HepG2 (cell line): ENCODE results near the gene ATP8B2. TPM values are rescaled to one million over a fixed set of nuclear protein-coding genes. Genes with fewer than 3 reads are reported as not detected.
"Not testable (repeated sequence)": the region's sequence is repeated elsewhere in the genome, so short reads cannot be mapped to it uniquely, and the experiment has no call there.

Experiments used
- ATAC-seq: fragments of 200-7000 bp; cut with Tn5 transposase; 3 replicates; pipeline ENCODE4 v1.9.1; 2020; ENCODE audit warnings: mild to moderate bottlenecking, moderate library complexity
- BruUV-seq: library from RNA; stranded (reverse); fragments of 400-500 nt; replicated peaks from 2 replicates; lab custom pipeline; 2021; lab: Mats Ljungman, UMichigan
- CTCF ChIA-PET: fragments of 300-600 bp; formaldehyde crosslinking; extraction: SDS; loops from one replicate; lab custom pipeline; 2021; ENCODE audit warnings: low total read pairs, inconsistent platforms, low intra/inter-chr PET ratio; lab: Yijun Ruan, JAX
- POLR2A ChIA-PET: fragments of 350-600 bp; sonication (Branson Sonifier 250); formaldehyde crosslinking; loops from one replicate; lab custom pipeline; 2020; ENCODE audit warnings: antibody characterized with exemption, inconsistent platforms; lab: Yijun Ruan, JAX
- DNase-seq: peaks from one replicate; pipeline ENCODE4 v3.0.0-alpha.2; 2015; ENCODE audit warnings: low spot score
- FAIRE-seq: peaks from 3 replicates; lab custom pipeline; 2011; peaks lifted over from hg19 to GRCh38; lab: Jason Lieb, UNC
- H2AFZ ChIP-seq: one replicate; pipeline ENCODE4 v1.6.1; 2011; ENCODE audit warnings: low read length, inconsistent platforms
- H3K27ac ChIP-seq: fragments of 300-600 bp; 3 replicates; pipeline ENCODE4 v1.8.0; 2011; ENCODE audit warnings: mixed run types, mild to moderate bottlenecking, mixed read lengths, low read length, inconsistent platforms; ENCODE audit not compliant: insufficient read depth; ENCODE audit errors: extremely low read length
- H3K27me3 ChIP-seq, 2 experiments: fragments of 200-600 bp in 1 of 2; 2 replicates in 1 of 2; 3 replicates in 1 of 2; pipeline versions ENCODE4 v1.6.0 to v1.8.0; 2011; ENCODE audit warnings: low read length in 2 of 2, mild to moderate bottlenecking in 2 of 2, moderate library complexity in 2 of 2, inconsistent platforms in 1 of 2; ENCODE audit not compliant: insufficient read depth in 2 of 2, control insufficient read depth in 1 of 2
- H3K36me3 ChIP-seq, 2 experiments: fragments of 200-600 bp in 1 of 2; replicated peaks in 1 of 2; 2 replicates in 1 of 2; 3 replicates in 1 of 2; pipeline versions ENCODE4 v1.5.1 to v1.8.0; 2011; ENCODE audit warnings: low read length in 2 of 2, inconsistent platforms in 1 of 2; ENCODE audit not compliant: insufficient read depth in 2 of 2, control insufficient read depth in 1 of 2
- H3K4me1 ChIP-seq: 2 replicates; pipeline ENCODE4 v1.5.1; 2012; ENCODE audit warnings: low read length, inconsistent platforms; ENCODE audit not compliant: insufficient read depth
- H3K4me2 ChIP-seq: 2 replicates; pipeline ENCODE4 v1.6.0; 2011; ENCODE audit warnings: low read depth, low read length, inconsistent platforms
- H3K4me3 ChIP-seq, 3 experiments: fragments of 200-600 bp in 1 of 3; sonication (generic), shearing (Covaris generic) in 1 of 3; replicated peaks in 1 of 3; 2 replicates each; pipeline ENCODE4 v1.5.1; 2011 to 2016; ENCODE audit warnings: low read length in 3 of 3, inconsistent platforms in 2 of 3, low read depth in 2 of 3, mild to moderate bottlenecking in 2 of 3, control low read depth in 1 of 3, mixed read lengths in 1 of 3; ENCODE audit not compliant: insufficient read depth in 1 of 3
- H3K79me2 ChIP-seq: one replicate; pipeline ENCODE4 v1.6.1; 2011; ENCODE audit warnings: low read length, inconsistent platforms; ENCODE audit not compliant: insufficient read depth
- H3K9ac ChIP-seq: 2 replicates; pipeline ENCODE4 v1.6.0; 2011; ENCODE audit warnings: mild to moderate bottlenecking, low read depth, low read length, inconsistent platforms; ENCODE audit not compliant: insufficient read depth
- H3K9me3 ChIP-seq: 2 replicates; pipeline ENCODE4 v1.5.1; 2012; ENCODE audit warnings: mild to moderate bottlenecking, low read length
- H4K20me1 ChIP-seq: 2 replicates; pipeline ENCODE4 v1.6.0; 2011; ENCODE audit warnings: inconsistent platforms, mild to moderate bottlenecking, low read length, moderate library complexity; ENCODE audit not compliant: insufficient read depth
- HNF1A ChIP-seq, 2 experiments: sonication (generic) in 1 of 2; formaldehyde crosslinking in 1 of 2; IDR thresholded peaks; 2 replicates each; pipeline versions ENCODE4 v1.4.0 to v1.6.1; 2016 to 2020; ENCODE audit warnings: borderline replicate concordance in 1 of 2, low read depth in 1 of 2, mild to moderate bottlenecking in 1 of 2, missing genetic modification reagents in 1 of 2
- KLF15 ChIP-seq: sonication (generic); formaldehyde crosslinking; IDR thresholded peaks from 2 replicates; pipeline ENCODE4 v1.8.1; 2023; ENCODE audit warnings: borderline replicate concordance, mild to moderate bottlenecking, inconsistent platforms, missing genetic modification reagents, mixed read lengths
- KMT2B ChIP-seq: IDR thresholded peaks from 2 replicates; pipeline ENCODE4 v1.6.1; 2016; ENCODE audit warnings: missing genetic modification reagents, missing compliant biosample characterization
- ZNF12 ChIP-seq: sonication (generic); formaldehyde crosslinking; IDR thresholded peaks from 2 replicates; pipeline ENCODE4 v1.5.0; 2020; ENCODE audit warnings: missing genetic modification reagents
- ZNF766 ChIP-seq: sonication (generic); formaldehyde crosslinking; IDR thresholded peaks from 2 replicates; pipeline ENCODE4 v1.5.0; 2020; ENCODE audit warnings: missing genetic modification reagents, borderline replicate concordance
- ZSCAN31 ChIP-seq: sonication (generic); formaldehyde crosslinking; IDR thresholded peaks from 2 replicates; pipeline ENCODE4 v1.5.0; 2020; ENCODE audit warnings: low read depth, mild to moderate bottlenecking, missing genetic modification reagents
- WGBS: methylation state at CpG from one replicate; pipeline ENCODE4 v1.1.6; 2017; ENCODE audit warnings: low lambda C conversion rate; 5-methylcytosine and 5-hydroxymethylcytosine counted together
- in situ Hi-C: cut with HindIII; loops from 2 replicates; pipeline ENCODE4 v1.10.0; 2017; ENCODE audit warnings: low pct_unique_long_range_greater_than_20kb; ENCODE audit not compliant: extremely low pct_ligation_motif_present
- intact Hi-C: fragments of 100-400 bp; cut with micrococcal nuclease; formaldehyde crosslinking; loops from one replicate; pipeline ENCODE4 v1.10.0; 2022; ENCODE audit not compliant: unreplicated experiment
- polyA plus RNA-seq, 8 experiments: library from polyadenylated mRNA; depleted of rRNA in 3 of 8; stranded (reverse) in 7 of 8; unstranded in 1 of 8; fragments of >200 nt; fragmentation: Illumina TruSeq in 4 of 8; extraction: Trizol in 4 of 8; gene quantifications; 2 replicates each; pipeline versions ENCODE4 v1.2.1 to v1.2.3, GENCODE V29; 2011 to 2016; ENCODE audit warnings: low read depth in 4 of 8, missing spikeins in 1 of 8, mixed read lengths in 1 of 8; ENCODE audit not compliant: insufficient read depth in 1 of 8
- total RNA-seq, 5 experiments: library from RNA; depleted of rRNA; stranded (reverse); fragments of >200 nt; fragmentation: Illumina TruSeq; extraction: Trizol; gene quantifications; 2 replicates each; pipeline ENCODE4 v1.2.3, GENCODE V29; 2016; ENCODE audit warnings: low read depth in 1 of 5
- TF ChIP-seq, protein P1 (sequence below): sonication (generic); formaldehyde crosslinking; IDR thresholded peaks from 2 replicates; pipeline ENCODE4 v1.5.0; 2020; ENCODE audit warnings: mild to moderate bottlenecking, missing genetic modification reagents
- TF ChIP-seq, protein P2 (sequence below): sonication (generic); formaldehyde crosslinking; IDR thresholded peaks from 2 replicates; pipeline ENCODE4 v1.4.0; 2020; ENCODE audit warnings: missing genetic modification reagents, low read depth, mild to moderate bottlenecking, borderline replicate concordance

Gene ATP8B2
- total and polyA plus RNA-seq, 2 of the 13 experiments (the other 11 are each of a cell fraction or from before 2014, with no cell fraction given), result 20.4 to 39.3 TPM

- DNase-seq, ATAC-seq, H3K4me2 ChIP-seq, CTCF ChIA-PET, H3K4me3 ChIP-seq, H3K9me3 ChIP-seq, H4K20me1 ChIP-seq, H3K79me2 ChIP-seq, H3K9ac ChIP-seq, in situ Hi-C loops, FAIRE-seq, H3K27me3 ChIP-seq, H3K27ac ChIP-seq, intact Hi-C loops, BruUV-seq, H2AFZ ChIP-seq, H3K36me3 ChIP-seq: not testable (repeated sequence)
- POLR2A ChIA-PET, result interaction anchor here (1.4 kb wide), 1 partner anchor 26 kb away, joined by 3 read pairs; no protein-coding TSS in a partner anchor
- TF ChIP-seq ZNF12 (CRISPR knock-in tag), result peak; percentile 99
- WGBS, result 82% methylated on average over 5 of the region's 5 CpGs
- peaks cover 15% of the 10 kb centered on the region for H3K4me1 ChIP-seq
These were observed 35.6 kb downstream of the ATP8B2 start for GRCh38 chr1:154360881-154361280.

- H3K9ac ChIP-seq, result no peak overlapping the region
- BruUV-seq, result no TSS peak
- CTCF ChIA-PET, result no interaction called here
- H4K20me1 ChIP-seq, result no peaks in the 10 kb centered on the region
- no peaks in the 10 kb centered on the region for H3K36me3 ChIP-seq
- no peaks in the 10 kb centered on the region; a peak in 1 of 5 replicates for H3K27me3 ChIP-seq
- H3K9me3 ChIP-seq, result no peaks in the 10 kb centered on the region
- H3K4me1 ChIP-seq, result peaks cover 12% of the 10 kb centered on the region
- no peak for ATAC-seq
- no peak overlapping the region for H2AFZ ChIP-seq
- 27% methylated on average over 3 of the region's 3 CpGs for WGBS
- no peak for FAIRE-seq
- no peaks in the 10 kb centered on the region for H3K79me2 ChIP-seq
- POLR2A ChIA-PET, result interaction anchor here (1.4 kb wide), 1 partner anchor 25 kb away, joined by 3 read pairs; no protein-coding TSS in a partner anchor
- no peak overlapping the region for H3K4me2 ChIP-seq
- no peak overlapping the region for H3K4me3 ChIP-seq
- no peak overlapping the region for H3K27ac ChIP-seq
- intact Hi-C loops (no loop called here), in situ Hi-C loops (no loop called here)
- DNase-seq, result no peak
- TF ChIP-seq ZSCAN31 (CRISPR knock-in tag) (no peak), ZNF766 (CRISPR knock-in tag) (no peak), HNF1A (IDR thresholded peaks at IDR 0.05; ENCODE audit: low read depth) (no peak), HNF1A (CRISPR knock-in tag; IDR thresholded peaks at IDR 0.05; ENCODE audit: borderline replicate concordance) (no peak), KLF15 (CRISPR knock-in tag) (no peak), KMT2B (no peak)
- TF ChIP-seq, protein P1, sequence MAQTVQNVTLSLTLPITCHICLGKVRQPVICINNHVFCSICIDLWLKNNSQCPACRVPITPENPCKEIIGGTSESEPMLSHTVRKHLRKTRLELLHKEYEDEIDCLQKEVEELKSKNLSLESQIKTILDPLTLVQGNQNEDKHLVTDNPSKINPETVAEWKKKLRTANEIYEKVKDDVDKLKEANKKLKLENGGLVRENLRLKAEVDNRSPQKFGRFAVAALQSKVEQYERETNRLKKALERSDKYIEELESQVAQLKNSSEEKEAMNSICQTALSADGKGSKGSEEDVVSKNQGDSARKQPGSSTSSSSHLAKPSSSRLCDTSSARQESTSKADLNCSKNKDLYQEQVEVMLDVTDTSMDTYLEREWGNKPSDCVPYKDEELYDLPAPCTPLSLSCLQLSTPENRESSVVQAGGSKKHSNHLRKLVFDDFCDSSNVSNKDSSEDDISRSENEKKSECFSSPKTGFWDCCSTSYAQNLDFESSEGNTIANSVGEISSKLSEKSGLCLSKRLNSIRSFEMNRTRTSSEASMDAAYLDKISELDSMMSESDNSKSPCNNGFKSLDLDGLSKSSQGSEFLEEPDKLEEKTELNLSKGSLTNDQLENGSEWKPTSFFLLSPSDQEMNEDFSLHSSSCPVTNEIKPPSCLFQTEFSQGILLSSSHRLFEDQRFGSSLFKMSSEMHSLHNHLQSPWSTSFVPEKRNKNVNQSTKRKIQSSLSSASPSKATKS (CRISPR knock-in tag), result no peak
- TF ChIP-seq, protein P2, sequence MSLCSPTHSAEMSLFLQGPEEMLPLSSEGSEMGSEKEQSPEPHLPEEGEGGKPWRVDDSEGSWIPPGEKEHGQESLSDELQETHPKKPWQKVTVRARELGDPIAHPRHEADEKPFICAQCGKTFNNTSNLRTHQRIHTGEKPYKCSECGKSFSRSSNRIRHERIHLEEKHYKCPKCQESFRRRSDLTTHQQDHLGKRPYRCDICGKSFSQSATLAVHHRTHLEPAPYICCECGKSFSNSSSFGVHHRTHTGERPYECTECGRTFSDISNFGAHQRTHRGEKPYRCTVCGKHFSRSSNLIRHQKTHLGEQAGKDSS, result no peak
These were observed 36.0 kb downstream of the ATP8B2 start for GRCh38 chr1:154361357-154361756.
